Psoas muscle (tissue), 8 donors: ENCODE measurements around the gene PKHD1. TPM values are rescaled to one million over a fixed set of nuclear protein-coding genes. Genes with fewer than 3 reads are reported as not detected.

Experiments
- ATAC-seq, 4 donors: fragments of 200-7000 bp; cut with Tn5 transposase; one replicate each; pipeline ENCODE4 v1.9.1; 2020; ENCODE audit warnings: moderate library complexity in 3 of 4, mild to moderate bottlenecking in 2 of 4
- DNase-seq, 2 donors: peaks; one replicate each; pipeline ENCODE4 v3.0.0-alpha.2; 2020
- H3K27ac ChIP-seq: fragments of 200-600 bp; one replicate; pipeline ENCODE4 v1.8.0; 2022
- H3K27me3 ChIP-seq, 3 donors: fragments of 200-600 bp in 1 of 3; one replicate each; pipeline versions ENCODE4 v1.6.1 to v1.8.0; 2013 to 2022; ENCODE audit warnings: low read length in 2 of 3, mild to moderate bottlenecking in 2 of 3, moderate library complexity in 1 of 3; ENCODE audit not compliant: insufficient read depth in 3 of 3
- H3K36me3 ChIP-seq, 2 donors: fragments of 200-600 bp in 1 of 2; one replicate each; pipeline versions ENCODE4 v1.6.1 to v1.8.0; 2013 to 2022; ENCODE audit warnings: low read depth in 1 of 2, mild to moderate bottlenecking in 1 of 2, moderate library complexity in 1 of 2; ENCODE audit not compliant: insufficient read depth in 1 of 2
- H3K4me1 ChIP-seq: fragments of 200-600 bp; one replicate; pipeline ENCODE4 v1.8.0; 2022
- H3K4me3 ChIP-seq: fragments of 200-600 bp; one replicate; pipeline ENCODE4 v1.8.0; 2022; ENCODE audit warnings: mild to moderate bottlenecking
- H3K9me3 ChIP-seq: fragments of 200-600 bp; one replicate; pipeline ENCODE4 v1.8.0; 2022
- CTCF ChIP-seq: fragments of 200-600 bp; IDR thresholded peaks from one replicate; pipeline ENCODE4 v1.8.0; 2022; ENCODE audit warnings: antibody characterized with exemption
- WGBS, 3 donors: extraction: QIAGEN DNeasy Blood & Tissue Kit; methylation state at CpG; one replicate each; pipeline versions ENCODE4 v1.1.6 to v1.1.7; 2013; 5-methylcytosine and 5-hydroxymethylcytosine counted together
- intact Hi-C, 2 donors: fragments of 100-400 bp; cut with DNase I; formaldehyde crosslinking; loops; one replicate each; pipeline versions ENCODE4 v1.11.0 to v1.14.2; 2022
- polyA plus RNA-seq, 3 donors: library from polyadenylated mRNA; stranded (reverse); fragments of 200-250 nt; gene quantifications; one replicate each; pipeline ENCODE4 v1.2.3, GENCODE V29; 2013
- total RNA-seq, 4 donors: library from RNA; stranded (reverse); fragmentation: NEBNext Ultra II Directional in 2 of 4; extraction: Animal tissue kit (Norgen Biotek cat#: 25700) in 2 of 4; gene quantifications; one replicate each; pipeline versions ENCODE4 v1.2.1 to v1.2.4, GENCODE V29; 2021 to 2023
- donor health status: healthy with polysubstance abuse.
- donor health status: DM: no; HTN: no; CAD: no; lungs with moderate emphysema.
- donor health status: Bipolar disorder and iron deficiency.
- donor health status: healthy.
- donor health status: DM: yes; HTN: yes; CAD: no.
- donor health status: DM: no; HTN: no; CAD: no.
- donor health status: DM: no; HTN: no; CAD: no.
- donor health status: DM: yes; HTN: yes; CAD: no.

Gene PKHD1
- total and polyA plus RNA-seq, 7 donors: under 0.01 to 0.11 (median 0.02) TPM; not detected in 2

DNA sequence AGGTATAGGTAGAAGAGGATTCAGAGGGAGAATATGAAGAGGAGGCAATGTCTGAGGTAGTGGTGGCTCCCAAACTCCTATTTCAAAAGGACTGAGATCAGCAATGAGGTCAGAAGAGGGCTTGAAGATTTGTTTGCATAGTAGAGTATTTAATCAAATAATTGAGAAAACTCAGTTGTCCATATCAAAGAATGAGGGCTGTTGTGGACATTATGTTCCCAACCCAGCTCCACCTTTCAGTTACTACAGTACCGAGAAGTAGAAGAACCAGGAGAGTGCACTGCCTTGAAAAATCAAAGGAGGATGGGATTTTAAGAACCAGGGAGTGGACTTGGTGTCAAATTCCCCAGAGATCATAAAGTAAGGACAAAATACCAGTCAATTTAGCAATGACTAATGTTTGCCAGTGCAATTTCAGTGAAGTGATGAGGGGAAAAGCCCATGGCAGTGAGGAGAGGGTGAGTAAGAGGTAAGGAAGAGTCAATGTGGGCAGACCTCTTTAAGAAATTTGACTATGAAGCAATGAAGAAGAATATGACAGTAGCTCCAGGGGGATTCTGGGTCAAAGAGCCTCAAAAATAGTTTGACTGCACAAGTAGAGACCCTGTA is 382.4 kb downstream of the PKHD1 start:
- no peaks in the 10 kb centered on the region for H3K9me3 ChIP-seq
- no peak overlapping the region for H3K4me3 ChIP-seq
- WGBS, 3 donors: 79 to 84% (median 82%) methylated on average over 1 of the region's 1 CpG
- H3K27me3 ChIP-seq: no peaks in the 10 kb centered on the region
- ATAC-seq (no peak), DNase-seq (no peak)
- no peak for TF ChIP-seq CTCF
- no peaks in the 10 kb centered on the region for H3K4me1 ChIP-seq
- H3K27ac ChIP-seq: no peak overlapping the region
- intact Hi-C loops: no loop called here
- no peaks in the 10 kb centered on the region for H3K36me3 ChIP-seq

GRCh38 chr6:51702851-51703250 is 384.6 kb downstream of the PKHD1 start:
- H3K9me3 ChIP-seq: no peaks in the 10 kb centered on the region
- DNase-seq (no peak), ATAC-seq (no peak)
- H3K4me3 ChIP-seq: no peak overlapping the region
- H3K36me3 ChIP-seq: no peaks in the 10 kb centered on the region
- no peak for TF ChIP-seq CTCF
- H3K27me3 ChIP-seq: no peaks in the 10 kb centered on the region
- 70 to 84% (median 78%) methylated on average over 2 of the region's 2 CpGs for WGBS, 3 donors
- no peaks in the 10 kb centered on the region for H3K4me1 ChIP-seq
- intact Hi-C loops: no loop called here
- H3K27ac ChIP-seq: no peak overlapping the region

- intact Hi-C loops: no loop called here
- Histone ChIP-seq H3K4me1 (no peaks in the 10 kb centered on the region), H3K27ac (no peak overlapping the region), H3K4me3 (no peak overlapping the region), H3K36me3 (no peaks in the 10 kb centered on the region), H3K27me3 (no peaks in the 10 kb centered on the region), H3K9me3 (no peaks in the 10 kb centered on the region)
- no peak for TF ChIP-seq CTCF
- DNase-seq: no peak
- peak in 2 of 4 donors; percentile 60 to 82 for ATAC-seq
These were observed 402.8 kb downstream of the PKHD1 start for GRCh38 chr6:51684603-51685002.

- 76 to 85% (median 82%) methylated on average over 1 of the region's 1 CpG for WGBS, 3 donors
- Histone ChIP-seq H3K27ac (no peak overlapping the region), H3K4me3 (no peak overlapping the region), H3K9me3 (no peaks in the 10 kb centered on the region), H3K4me1 (no peaks in the 10 kb centered on the region), H3K36me3 (no peaks in the 10 kb centered on the region), H3K27me3 (no peaks in the 10 kb centered on the region)
- intact Hi-C loops: no loop called here
- DNase-seq (no peak), ATAC-seq (no peak)
- TF ChIP-seq CTCF: no peak
These were observed 403.4 kb downstream of the PKHD1 start for GRCh38 chr6:51684038-51684437.

- ATAC-seq (no peak), DNase-seq (no peak)
- TF ChIP-seq CTCF: no peak
- Histone ChIP-seq H3K4me3 (no peak overlapping the region), H3K27me3 (no peaks in the 10 kb centered on the region), H3K36me3 (no peaks in the 10 kb centered on the region), H3K4me1 (no peaks in the 10 kb centered on the region), H3K27ac (no peak overlapping the region), H3K9me3 (no peaks in the 10 kb centered on the region)
- 36 to 42% (median 37%) methylated on average over 5 of the region's 5 CpGs for WGBS, 3 donors
- intact Hi-C loops: no loop called here
These were observed 408.4 kb downstream of the PKHD1 start for GRCh38 chr6:51678905-51679620.
